Jurkat, Clone E6-1 (cell line): ENCODE results near the gene BGN.
A peak's percentile ranks its signal among the peaks of the same experiment; 100 is the strongest.

Experiments
- DNase-seq: peaks from one replicate; pipeline ENCODE4 v3.0.0-alpha.2; 2011; ENCODE audit warnings: low read depth, low spot score
- H3K4me3 ChIP-seq: 2 replicates; pipeline ENCODE4 v1.5.1; 2011; ENCODE audit warnings: mild to moderate bottlenecking, low read length, control low read depth, moderate library complexity

Gene BGN

DNA sequence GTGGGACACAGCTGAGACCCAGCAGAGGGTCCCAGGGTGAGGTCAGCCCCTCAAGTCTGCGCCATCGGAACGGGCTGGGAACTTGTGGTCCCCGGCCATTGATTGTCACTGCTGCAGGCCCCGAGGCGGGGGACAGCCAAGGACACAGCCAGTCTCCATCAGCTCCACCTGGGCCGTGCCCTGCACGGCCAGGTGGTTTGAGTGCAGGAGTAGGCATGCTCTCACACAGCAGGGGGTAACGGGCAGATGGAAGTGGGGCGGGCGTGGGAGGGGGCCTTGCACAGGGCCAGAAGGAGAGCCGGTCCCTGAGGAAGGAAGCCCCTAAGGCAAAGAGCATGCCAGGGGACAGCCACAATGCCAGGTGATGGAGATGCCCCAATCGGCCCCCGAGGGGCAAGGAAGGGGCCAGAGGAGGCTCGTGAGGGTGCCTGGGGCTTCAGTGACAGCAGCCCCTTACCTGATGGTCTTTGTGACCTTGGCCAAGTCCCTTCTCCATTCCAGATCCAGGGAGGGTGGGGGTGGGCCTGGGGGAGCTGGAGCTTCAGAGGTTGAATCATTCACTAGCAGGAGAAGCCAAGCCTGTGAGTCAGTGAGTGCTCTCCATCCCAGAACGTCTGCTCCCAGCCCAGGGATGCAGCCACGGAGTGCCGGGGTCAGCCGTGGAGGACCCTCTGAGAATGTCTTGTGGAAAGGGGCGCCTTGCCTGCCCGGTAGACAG lies 24.9 kb downstream of the BGN start:
- DNase-seq: no peak
- H3K4me3 ChIP-seq: no peak overlapping the region

DNA sequence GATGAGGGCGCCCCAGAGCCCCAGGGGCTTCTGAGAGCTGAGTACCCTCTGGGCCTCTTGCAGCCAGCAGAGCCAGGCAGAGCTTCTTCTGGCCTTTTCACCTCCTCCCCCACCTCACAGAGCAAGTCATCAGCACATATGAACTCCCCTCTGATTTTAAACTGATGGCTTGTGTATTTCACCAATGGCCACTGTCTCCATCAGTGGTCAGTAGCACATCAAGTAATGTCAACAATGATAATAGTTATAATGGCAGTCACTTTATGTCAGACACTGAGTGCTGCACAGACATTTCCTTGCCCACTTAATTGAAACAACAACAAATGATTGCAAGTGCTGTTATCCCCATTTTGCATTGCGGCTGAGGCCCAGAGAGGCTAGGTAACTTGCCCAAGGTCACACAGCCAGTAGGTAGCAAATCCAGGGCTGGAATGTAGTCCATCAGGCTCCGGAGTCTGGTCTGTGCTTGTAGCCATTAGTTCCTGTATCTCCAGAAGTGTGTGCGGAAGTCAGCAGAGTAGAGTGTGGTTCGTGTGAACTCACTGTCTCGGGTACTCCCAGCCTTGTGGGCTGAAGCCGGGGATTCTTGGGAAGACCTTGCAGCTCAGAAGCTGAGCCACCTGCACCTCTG lies 25.6 kb downstream of the BGN start:
- no peak for DNase-seq

DNA sequence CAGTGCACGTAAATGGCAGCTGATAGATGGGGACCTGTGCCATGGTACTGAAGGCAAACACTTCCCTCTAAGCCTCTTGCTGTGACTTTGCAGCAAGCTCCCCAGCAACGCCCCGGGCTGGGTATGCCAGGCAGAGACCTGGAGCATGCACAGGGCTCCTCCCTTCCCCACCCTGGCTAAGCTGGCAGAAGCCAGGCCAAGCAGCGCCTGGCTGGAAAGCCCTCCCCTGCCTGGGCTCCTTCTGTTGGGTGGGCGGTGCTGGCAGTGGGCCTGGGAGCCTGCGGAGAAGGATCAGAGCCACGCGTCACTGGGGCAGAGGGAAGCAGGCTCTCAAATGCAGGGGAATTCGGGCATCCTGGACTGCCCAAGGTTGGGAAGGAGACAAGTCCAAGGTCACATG lies 26.3 kb downstream of the BGN start:
- no peak for DNase-seq

More for the DNA sequence above, 25.6 kb downstream of the BGN start:
- H3K4me3 ChIP-seq: no peak overlapping the region

DNA sequence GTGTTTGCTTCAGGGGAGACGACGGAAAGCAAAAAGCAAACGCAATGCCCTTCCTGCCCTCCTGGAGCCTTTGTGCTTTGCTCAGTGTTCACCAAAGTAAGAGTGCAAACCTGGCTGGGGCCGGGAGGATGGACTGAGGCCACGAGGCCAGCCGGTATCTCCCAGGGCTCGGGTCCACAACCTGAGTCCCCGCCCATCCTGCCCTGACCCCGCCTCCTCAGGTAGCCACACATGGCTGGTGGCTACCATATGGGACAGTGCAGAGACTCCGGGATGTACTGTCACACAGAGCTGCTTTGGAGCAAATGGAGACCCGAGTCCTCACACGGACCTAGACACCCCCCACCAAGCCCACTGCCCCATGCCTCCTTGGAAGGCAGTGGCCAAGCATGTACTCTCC lies 27.5 kb downstream of the BGN start:
- no peak overlapping the region for H3K4me3 ChIP-seq
- no peak for DNase-seq

More for the DNA sequence above, 26.3 kb downstream of the BGN start:
- H3K4me3 ChIP-seq: no peak overlapping the region

DNA sequence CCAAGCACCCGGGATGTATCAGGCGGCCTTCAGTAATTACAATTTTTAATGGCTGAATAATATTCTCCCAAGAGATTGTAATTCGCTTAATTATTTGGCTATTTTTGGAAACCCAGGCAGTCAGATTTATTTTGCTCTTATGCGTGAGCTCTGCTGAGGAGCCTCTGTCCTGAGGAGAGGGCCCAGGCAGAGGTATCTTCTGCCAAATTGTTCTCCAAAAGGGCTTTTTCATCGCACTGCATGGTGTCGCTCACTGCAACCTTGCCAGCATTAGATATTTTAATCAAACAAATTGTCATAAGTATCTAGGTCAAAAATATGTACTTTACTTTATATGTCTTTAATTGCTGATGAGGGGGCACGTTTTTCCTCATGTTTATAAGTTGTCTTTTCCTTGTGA lies 28.5 kb downstream of the BGN start:
- no peak for DNase-seq
- no peak overlapping the region for H3K4me3 ChIP-seq

DNA sequence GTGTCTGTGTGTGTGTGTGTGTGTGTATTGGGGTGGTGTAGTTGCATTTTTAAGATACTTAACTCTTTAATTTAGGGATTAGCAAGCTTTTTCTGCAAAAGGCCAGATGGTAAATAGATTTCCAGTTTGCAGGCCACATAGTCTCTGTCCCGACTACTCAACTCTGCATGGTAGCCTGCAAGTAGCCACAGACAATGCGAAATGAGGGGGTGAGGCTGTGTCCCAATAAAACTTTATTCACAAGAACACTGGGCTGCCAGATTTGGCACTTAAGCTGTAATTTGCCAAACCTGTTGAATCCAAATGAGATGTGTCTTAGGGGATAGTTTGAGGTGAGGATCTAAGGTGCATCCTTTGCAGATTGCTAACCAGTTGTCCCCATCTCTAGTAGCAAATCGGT lies 29.5 kb downstream of the BGN start:
- H3K4me3 ChIP-seq: no peak overlapping the region
- no peak for DNase-seq

DNA sequence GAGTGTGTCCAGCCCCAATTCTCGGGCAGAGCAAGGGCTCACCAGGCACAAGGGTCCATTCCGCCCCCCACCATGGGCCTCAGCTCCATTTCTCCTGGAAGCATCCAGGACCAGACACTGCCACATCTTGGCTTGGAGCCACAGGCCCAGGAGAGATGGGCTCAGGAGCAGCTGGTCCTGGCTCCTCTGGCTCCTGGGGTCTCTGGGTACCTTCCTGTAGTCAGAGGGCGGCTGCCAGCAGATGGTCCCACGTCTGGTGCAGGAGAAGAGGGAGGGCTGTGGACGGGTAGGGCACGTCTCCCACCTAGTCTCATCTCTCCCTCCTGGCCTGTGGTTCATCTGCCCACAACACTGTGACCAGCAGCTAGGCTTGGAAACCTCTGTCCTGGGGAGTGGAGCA lies 30.7 kb downstream of the BGN start:
- DNase-seq: no peak
- H3K4me3 ChIP-seq: no peak overlapping the region

DNA sequence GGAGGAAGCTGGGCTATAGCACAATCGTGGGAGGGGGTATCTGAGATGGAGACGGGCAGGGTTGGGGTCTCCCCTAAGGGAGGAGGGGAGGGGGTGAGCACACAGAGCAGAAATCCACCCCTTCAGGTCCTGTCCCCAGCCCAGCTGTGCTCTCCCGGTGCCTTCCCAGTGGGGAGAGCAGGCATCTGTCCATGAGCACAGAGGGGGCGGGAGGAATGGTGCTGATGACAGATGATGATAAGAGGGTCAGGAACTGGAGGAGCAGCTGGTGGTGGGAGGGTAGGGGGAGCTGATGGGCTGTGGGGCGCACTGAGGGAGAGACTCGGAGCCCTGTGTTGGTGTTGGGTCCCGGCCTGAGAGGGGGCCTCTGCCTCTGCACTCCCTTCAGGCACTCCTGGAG lies 31.3 kb downstream of the BGN start:
- no peak overlapping the region for H3K4me3 ChIP-seq
- no peak for DNase-seq

DNA sequence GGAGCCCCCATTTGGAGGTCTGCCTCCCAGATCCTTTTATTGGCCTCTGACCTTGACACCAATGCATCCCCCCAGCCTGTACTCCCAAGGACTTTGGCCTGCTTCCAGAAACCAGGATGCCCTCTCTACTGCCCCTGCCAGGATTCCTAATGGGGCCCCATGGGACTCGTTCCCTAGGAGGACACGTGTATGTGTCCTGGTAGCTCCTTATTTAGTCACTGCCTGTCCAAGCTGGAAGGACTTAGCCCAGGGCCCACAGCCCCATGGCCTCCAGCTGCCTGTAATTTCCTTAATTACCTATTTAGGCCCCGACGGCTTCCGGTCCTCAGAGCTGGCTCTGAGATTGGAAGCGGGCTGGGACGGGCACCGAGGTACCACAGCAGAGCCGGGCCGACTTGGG lies 32.0 kb downstream of the BGN start:
- no peak overlapping the region for H3K4me3 ChIP-seq
- DNase-seq: no peak

DNA sequence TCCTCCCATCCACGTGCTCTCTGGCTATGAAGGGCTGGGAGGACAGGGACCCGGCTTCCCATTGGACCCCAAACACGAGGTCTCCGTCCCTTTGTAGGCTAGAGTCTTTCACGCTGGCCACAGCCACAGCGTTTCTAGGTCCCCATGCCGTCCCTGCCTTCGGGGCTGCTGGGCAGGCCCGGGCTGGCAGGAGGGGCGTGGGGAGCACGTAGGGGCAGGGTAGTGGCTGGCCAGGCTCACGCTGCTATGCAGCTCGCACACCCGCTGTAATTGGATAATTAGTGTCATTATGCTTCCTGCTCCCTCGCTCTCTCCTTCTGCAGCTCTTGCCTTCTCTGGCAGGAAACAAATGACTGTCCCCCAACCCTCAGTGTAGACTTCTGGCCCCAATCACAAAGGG lies 32.4 kb downstream of the BGN start:
- H3K4me3 ChIP-seq: no peak overlapping the region
- no peak for DNase-seq

DNA sequence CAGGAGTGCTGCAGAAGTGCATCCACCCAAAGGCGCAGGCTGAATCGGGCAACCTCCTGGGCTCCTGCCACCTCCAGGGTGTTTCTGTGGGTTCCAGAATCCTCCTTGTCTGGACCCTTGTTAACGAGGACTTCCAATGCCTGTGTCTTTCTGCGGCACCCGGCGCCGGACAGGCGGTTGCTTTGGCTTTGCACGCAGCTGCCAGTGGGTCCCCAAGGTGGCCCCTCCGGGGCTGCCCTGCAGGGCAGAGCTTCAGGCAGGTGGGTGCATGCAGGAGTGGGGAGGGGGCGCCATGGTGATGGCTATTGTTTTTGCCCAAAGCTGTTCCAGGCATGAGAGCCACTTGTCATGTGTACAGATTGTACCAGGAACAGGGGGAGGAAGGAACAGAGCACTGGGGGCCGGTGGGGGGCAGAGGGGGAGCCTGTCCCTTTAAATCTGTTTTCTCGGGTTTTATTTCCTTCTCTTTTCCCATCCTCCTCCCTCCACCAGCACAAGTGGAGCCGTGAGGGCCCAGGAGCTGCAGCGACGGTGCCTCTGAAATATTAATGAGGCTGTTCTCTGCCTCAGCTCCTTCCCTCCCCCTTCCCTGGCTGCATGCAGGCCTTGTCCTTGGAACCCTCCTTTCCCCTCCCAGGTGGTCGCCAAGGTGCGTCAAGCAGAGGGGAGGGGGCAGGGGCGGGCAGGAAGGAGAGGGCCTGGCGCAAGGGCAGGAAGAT lies 35.8 kb downstream of the BGN start:
- no peak for DNase-seq
- H3K4me3 ChIP-seq: no peak overlapping the region

DNA sequence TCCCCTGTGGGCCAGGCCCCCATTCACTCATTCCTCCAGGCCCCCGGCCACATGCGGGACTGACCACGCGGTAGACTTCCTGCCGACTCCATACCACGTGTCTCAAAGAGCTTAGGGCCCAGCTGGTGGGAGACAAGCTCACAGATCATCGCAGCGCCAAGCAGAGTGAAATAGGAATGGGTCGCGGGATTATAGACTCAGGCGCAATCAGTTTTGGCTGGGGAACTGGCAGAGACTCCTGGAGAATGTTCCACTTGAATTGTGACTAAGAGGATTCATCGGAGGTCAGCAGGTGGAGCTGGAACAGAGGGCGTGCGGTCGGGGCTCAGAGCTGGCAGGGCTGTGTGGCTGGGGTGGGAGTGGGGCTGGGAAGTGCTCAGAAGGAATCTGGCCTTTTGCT lies 38.3 kb downstream of the BGN start:
- DNase-seq: no peak

DNA sequence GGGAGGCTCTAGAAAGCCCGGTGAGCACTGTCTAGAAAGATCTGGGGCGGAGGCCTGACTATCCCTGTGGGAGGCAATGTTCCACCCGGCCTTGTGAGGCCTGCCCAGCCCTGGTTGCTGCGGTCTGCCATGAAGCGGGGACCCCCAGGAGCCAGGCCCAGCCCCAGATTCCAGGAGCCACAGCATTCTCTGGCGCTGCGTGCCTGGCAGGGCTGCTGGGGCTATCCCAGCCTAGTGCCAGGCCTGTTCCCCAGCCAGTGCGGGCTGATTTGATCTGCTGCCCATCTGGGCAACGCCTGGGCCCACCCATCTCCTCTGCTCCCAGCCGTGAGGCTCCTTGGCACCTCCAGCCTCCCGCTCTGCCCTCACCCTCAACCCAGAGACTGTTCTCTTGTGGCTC lies 42.3 kb downstream of the BGN start:
- no peak for DNase-seq
- H3K4me3 ChIP-seq: no peak overlapping the region

More for the DNA sequence above, 38.3 kb downstream of the BGN start:
- H3K4me3 ChIP-seq: no peak overlapping the region

DNA sequence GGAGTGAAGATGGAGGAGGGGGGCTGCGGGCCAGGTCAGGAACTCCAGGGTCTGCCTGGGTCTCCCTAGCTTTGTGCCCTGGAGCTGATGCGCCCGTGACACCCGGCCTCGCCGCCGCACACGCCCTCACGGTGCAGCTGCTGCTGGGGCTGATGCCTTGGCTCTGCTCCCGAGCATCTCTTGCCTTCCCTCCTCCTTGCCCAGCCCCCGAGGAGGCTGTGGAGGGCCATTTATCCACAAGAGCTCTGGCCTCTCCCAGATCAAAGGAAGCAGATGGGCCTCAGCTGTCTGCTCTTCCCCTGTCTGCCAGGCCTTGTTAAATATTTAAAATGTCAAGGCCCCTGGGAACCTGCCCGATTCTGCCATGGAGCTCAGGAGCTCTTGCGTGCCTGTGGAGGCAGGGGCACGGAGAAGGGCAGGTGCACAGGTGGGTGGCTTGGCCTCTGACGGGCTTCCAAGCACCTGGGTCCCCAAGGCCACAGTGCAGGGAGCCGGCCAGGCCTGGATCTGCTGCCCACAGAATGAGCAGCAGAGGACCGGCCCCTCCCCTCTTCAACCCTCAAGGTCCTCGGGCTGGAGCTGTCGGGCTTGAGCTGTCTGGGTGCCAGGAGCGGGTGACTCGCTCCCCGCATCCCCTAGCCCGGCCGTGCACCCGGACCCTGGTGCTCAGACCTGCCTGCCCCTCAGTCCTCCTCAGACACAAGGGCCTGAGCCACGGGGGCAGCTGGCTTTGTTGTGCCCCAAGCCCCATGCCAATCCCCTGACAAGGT lies 42.9 kb downstream of the BGN start:
- DNase-seq: no peak
- H3K4me3 ChIP-seq: no peak overlapping the region

DNA sequence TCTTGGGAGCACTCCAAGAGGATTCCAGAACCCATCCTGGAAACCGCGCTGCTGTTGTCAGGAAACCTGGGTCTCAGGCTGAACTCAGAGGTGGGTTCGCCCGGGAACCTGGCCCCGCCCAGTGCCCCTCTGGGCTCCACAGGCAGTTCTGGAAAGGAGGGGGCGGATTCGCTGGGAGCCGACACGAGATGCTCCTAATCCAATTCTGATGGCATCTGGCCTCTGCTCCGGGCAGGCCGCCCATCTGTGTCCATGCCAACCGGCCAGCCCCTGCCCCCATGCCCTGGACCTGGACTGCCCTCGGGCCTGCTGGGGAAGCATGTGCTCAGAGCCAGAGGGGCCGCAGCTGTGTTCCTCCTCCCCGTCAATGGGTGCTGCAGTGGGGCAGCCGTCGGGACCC lies 43.6 kb downstream of the BGN start:
- no peak for DNase-seq

DNA sequence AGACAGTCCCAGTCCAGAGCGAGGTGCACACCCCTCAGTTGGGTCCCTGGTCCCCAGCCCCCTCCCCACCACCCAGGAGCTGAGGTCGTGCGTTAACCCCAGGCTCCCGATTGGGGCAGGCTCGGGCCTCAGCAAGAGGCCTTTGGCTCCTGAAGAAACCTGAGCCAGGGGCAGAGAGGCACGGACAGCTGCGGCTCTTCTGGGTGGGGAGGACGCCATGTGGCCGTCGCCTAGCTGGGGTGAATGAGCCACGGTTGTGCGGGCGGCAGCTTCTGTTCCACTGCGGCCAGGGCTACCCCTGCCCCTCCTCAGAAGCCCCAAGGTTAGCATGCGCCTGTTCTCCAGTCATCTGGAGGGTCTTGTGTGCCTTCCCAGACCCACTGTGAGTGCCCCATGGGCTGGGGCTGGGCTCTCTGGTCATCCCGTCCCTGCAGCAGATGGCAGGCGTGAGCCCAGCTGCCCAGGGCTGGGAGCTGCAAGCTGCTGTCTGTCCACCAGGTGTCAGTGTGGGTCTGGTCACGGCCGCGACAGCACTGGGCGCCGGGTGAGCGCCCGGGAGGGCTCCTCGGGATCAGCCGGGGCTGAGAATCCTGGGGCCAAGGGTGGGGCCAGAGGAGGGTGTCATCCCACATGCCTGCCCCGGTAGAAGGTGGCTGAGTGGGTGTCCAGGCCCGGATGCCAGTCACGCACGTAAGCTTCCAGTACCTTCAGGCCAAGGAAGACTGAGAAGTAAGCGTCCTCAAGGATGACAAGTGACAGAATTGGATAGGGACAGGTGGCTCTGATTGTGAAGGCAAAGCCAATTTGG lies 44.6 kb downstream of the BGN start:
- peak; percentile 3 for DNase-seq
- H3K4me3 ChIP-seq: no peak overlapping the region

More for the DNA sequence above, 43.6 kb downstream of the BGN start:
- H3K4me3 ChIP-seq: no peak overlapping the region

DNA sequence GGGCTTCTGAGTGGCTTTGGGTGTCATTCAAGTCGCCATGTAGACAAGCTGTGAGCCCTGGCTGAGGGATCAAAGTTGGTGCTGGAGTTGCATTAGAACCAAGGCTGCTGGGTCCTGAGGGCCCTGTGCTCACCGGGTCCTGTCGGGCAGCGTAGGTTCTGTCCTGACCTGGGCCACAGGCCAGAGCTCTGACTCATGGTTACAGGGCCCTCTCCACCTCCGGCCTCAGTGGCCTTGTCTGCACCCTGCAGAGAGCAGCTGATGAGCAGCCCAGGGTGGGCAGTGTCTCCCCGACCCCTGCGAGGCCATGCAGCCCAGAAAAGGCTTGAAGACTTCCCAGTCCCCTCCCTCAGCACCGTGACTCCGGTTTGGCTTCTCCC lies 45.2 kb downstream of the BGN start:
- DNase-seq: no peak
- no peak overlapping the region for H3K4me3 ChIP-seq

DNA sequence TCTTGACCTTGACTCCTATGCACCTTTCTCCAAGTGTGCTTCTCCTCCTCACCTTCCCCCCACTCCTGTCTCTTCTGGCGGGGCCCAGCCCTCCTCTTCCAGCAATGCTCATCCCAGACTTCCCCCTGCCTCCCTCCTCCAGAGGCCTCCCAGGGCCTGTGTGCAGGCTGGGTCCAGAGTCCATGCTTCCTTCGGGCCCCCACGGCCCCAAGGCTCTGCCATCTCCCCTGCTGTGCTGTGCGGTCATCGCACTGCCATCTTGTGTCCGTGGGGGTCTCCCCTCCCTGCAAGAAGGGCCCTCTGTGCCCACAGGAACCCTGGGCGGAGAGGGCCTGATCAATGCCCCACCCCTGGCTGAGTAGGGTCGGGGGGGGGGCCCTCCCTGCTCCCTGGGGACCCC lies 49.9 kb downstream of the BGN start:
- no peak for DNase-seq
- no peak overlapping the region for H3K4me3 ChIP-seq

DNA sequence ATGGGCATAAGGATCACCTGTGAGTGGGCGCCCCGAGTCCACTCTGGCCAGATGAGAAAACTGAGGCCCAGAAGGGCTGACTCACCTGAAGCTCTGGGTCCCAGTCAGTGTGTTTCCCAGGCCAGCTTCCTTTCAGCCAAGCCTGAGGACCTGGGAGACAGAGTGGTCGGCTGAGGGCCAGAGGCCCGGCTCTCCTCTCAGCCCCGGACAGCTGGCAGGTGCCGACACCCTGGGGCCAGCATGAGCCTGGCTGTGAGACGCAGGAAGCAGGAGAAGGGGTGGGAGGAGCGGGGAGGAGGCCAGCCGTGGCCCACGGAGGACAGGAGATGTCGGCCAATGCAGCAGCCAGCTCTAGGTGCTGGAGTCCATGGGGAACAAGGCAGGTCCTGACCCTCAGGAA lies 51.6 kb downstream of the BGN start:
- H3K4me3 ChIP-seq: no peak overlapping the region
- DNase-seq: no peak
